SK-N-SH (cell line): ENCODE data around the gene SPTBN5. TPM values are rescaled to one million over a fixed set of nuclear protein-coding genes. Genes with fewer than 3 reads are reported as not detected.

Source experiments
- CTCF ChIA-PET: fragments of 300-600, 350-600 bp; formaldehyde crosslinking; extraction: SDS; loops from one replicate; lab custom pipeline; 2021; lab: Yijun Ruan, JAX
- POLR2A ChIA-PET: fragments of 350-600 bp; sonication (Branson Sonifier 250); formaldehyde crosslinking; extraction: SDS; loops from one replicate; lab custom pipeline; 2020; ENCODE audit warnings: antibody characterized with exemption, inconsistent platforms; lab: Yijun Ruan, JAX
- DNase-seq: peaks from one replicate; pipeline ENCODE4 v3.0.0; 2012
- H2AFZ ChIP-seq: fragments of 200-600 bp; sonication (generic); 2 replicates; pipeline ENCODE4 v1.8.1; 2016; ENCODE audit warnings: antibody characterized with exemption, mild to moderate bottlenecking, low read depth
- H3F3A ChIP-seq: fragments of 200-600 bp; sonication (generic); replicated peaks from 2 replicates; pipeline ENCODE3; 2016; ENCODE audit warnings: antibody characterized with exemption, mild to moderate bottlenecking; ENCODE audit not compliant: insufficient read depth
- H3K27ac ChIP-seq, 2 experiments: fragments of 200-500 bp in 1 of 2; fragments of 200-600 bp in 1 of 2; sonication (Bioruptor generic) in 1 of 2; sonication (generic), shearing (Covaris generic) in 1 of 2; 2 replicates each; pipeline versions ENCODE4 v1.5.1 to v1.6.1; 2014 to 2016; ENCODE audit warnings: low read depth in 2 of 2, inconsistent platforms in 1 of 2, low read length in 1 of 2, mild to moderate bottlenecking in 1 of 2, mixed read lengths in 1 of 2
- H3K27me3 ChIP-seq: fragments of 200-600 bp; sonication (generic), shearing (Covaris generic); 2 replicates; pipeline ENCODE4 v1.6.1; 2016; ENCODE audit warnings: mixed run types; ENCODE audit not compliant: insufficient read depth
- H3K36me3 ChIP-seq, 2 experiments: fragments of 200-500 bp in 1 of 2; fragments of 200-600 bp in 1 of 2; sonication (Bioruptor generic) in 1 of 2; sonication (generic) in 1 of 2; replicated peaks in 1 of 2; 2 replicates each; pipeline versions ENCODE3 to v1.5.1; 2014 to 2016; ENCODE audit warnings: low read length in 1 of 2, mild to moderate bottlenecking in 1 of 2; ENCODE audit not compliant: insufficient read depth in 2 of 2, control insufficient read depth in 1 of 2
- H3K4me1 ChIP-seq, 2 experiments: fragments of 200-500 bp in 1 of 2; fragments of 200-600 bp in 1 of 2; sonication (Bioruptor generic) in 1 of 2; sonication (generic), shearing (Covaris generic) in 1 of 2; 2 replicates each; pipeline versions ENCODE4 v1.5.1 to v1.6.1; 2014 to 2016; ENCODE audit warnings: low read depth in 1 of 2, low read length in 1 of 2, mixed run types in 1 of 2; ENCODE audit not compliant: insufficient read depth in 2 of 2, control insufficient read depth in 1 of 2
- H3K4me2 ChIP-seq: fragments of 200-600 bp; sonication (generic), shearing (Covaris generic); 2 replicates; pipeline ENCODE4 v1.6.1; 2017; ENCODE audit warnings: mixed run types
- H3K4me3 ChIP-seq, 2 experiments: fragments of 200-500 bp in 1 of 2; fragments of 200-600 bp in 1 of 2; sonication (Bioruptor generic) in 1 of 2; sonication (generic), shearing (Covaris generic) in 1 of 2; 2 replicates each; pipeline versions ENCODE4 v1.5.1 to v1.8.1; 2014 to 2016; ENCODE audit warnings: low read depth in 2 of 2, inconsistent platforms in 1 of 2, low read length in 1 of 2, mild to moderate bottlenecking in 1 of 2, mixed read lengths in 1 of 2, moderate library complexity in 1 of 2
- H3K79me2 ChIP-seq: fragments of 200-600 bp; sonication (generic); 2 replicates; pipeline ENCODE4 v1.8.1; 2017; ENCODE audit warnings: mild to moderate bottlenecking; ENCODE audit not compliant: insufficient read depth
- H3K9ac ChIP-seq: fragments of 200-600 bp; sonication (generic); 2 replicates; pipeline ENCODE4 v1.6.1; 2017; ENCODE audit warnings: mixed run types
- H3K9me2 ChIP-seq: fragments of 200-600 bp; sonication (generic); 2 replicates; pipeline ENCODE4 v1.6.1; 2017; ENCODE audit warnings: mixed run types
- H3K9me3 ChIP-seq: fragments of 200-600 bp; sonication (generic); 2 replicates; pipeline ENCODE4 v1.6.1; 2017; ENCODE audit warnings: mixed run types, mild to moderate bottlenecking, moderate library complexity
- H4K20me1 ChIP-seq: fragments of 200-600 bp; sonication (generic); 2 replicates; pipeline ENCODE4 v1.6.1; 2017; ENCODE audit warnings: mild to moderate bottlenecking, mixed run types; ENCODE audit not compliant: insufficient read depth
- CHD2 ChIP-seq: fragments of 150-350 bp; IDR thresholded peaks from 2 replicates; pipeline ENCODE4 v1.6.1; 2018; ENCODE audit warnings: low read length; ENCODE audit not compliant: partially characterized antibody
- ELF1 ChIP-seq: IDR thresholded peaks from 2 replicates; pipeline ENCODE4 v1.4.0; 2012
- FOSL2 ChIP-seq: IDR thresholded peaks from 2 replicates; pipeline ENCODE4 v1.4.0; 2012; ENCODE audit warnings: low read depth, mild to moderate bottlenecking, moderate library complexity, borderline replicate concordance
- FOXJ3 ChIP-seq: sonication (generic); formaldehyde crosslinking; IDR thresholded peaks from 2 replicates; pipeline ENCODE4 v1.5.1; 2020; ENCODE audit warnings: mild to moderate bottlenecking, missing genetic modification reagents
- FOXM1 ChIP-seq: IDR thresholded peaks from 2 replicates; pipeline ENCODE4 v1.4.0; 2012; ENCODE audit warnings: low read depth, mild to moderate bottlenecking
- NFIC ChIP-seq: IDR thresholded peaks from 2 replicates; pipeline ENCODE4 v1.4.0; 2012; ENCODE audit warnings: borderline replicate concordance
- NRF1 ChIP-seq: IDR thresholded peaks from 2 replicates; pipeline ENCODE4 v1.6.1; 2012; ENCODE audit warnings: low read depth, mild to moderate bottlenecking, low read length
- POLR2AphosphoS5 ChIP-seq: IDR thresholded peaks from 2 replicates; pipeline ENCODE4 v1.6.1; 2012; ENCODE audit warnings: low read depth, low read length
- RCOR1 ChIP-seq: fragments of 150-350 bp; IDR thresholded peaks from 2 replicates; pipeline ENCODE4 v1.6.1; 2017; ENCODE audit warnings: antibody characterized with exemption, low read length
- RXRA ChIP-seq: IDR thresholded peaks from 2 replicates; pipeline ENCODE4 v1.4.0; 2012; ENCODE audit warnings: low read depth, mild to moderate bottlenecking, borderline replicate concordance
- SIN3A ChIP-seq: IDR thresholded peaks from 2 replicates; pipeline ENCODE4 v1.6.1; 2012; ENCODE audit warnings: low read depth, mild to moderate bottlenecking, low read length, moderate library complexity, borderline replicate concordance
- SMC3 ChIP-seq: IDR thresholded peaks from 2 replicates; pipeline ENCODE4 v1.6.1; 2012; ENCODE audit warnings: low read depth, low read length, improper control_type of control experiment
- TAF1 ChIP-seq: IDR thresholded peaks from 2 replicates; pipeline ENCODE4 v1.6.1; 2012; ENCODE audit warnings: low read depth, mild to moderate bottlenecking, low read length, moderate library complexity, borderline replicate concordance
- TEAD4 ChIP-seq: IDR thresholded peaks from 2 replicates; pipeline ENCODE4 v1.4.0; 2012; ENCODE audit warnings: mild to moderate bottlenecking, borderline replicate concordance; ENCODE audit not compliant: insufficient read depth
- YY1 ChIP-seq: IDR thresholded peaks from 2 replicates; pipeline ENCODE4 v1.4.0; 2012; ENCODE audit warnings: low read depth, mild to moderate bottlenecking
- WGBS: methylation state at CpG from one replicate; pipeline ENCODE4 v1.1.6; 2017; ENCODE audit warnings: low lambda C conversion rate; 5-methylcytosine and 5-hydroxymethylcytosine counted together
- polyA plus RNA-seq, 3 experiments: library from polyadenylated mRNA; depleted of rRNA; stranded (reverse); fragments of >200 nt; gene quantifications; 2 replicates each; pipeline ENCODE4 v1.2.3, GENCODE V29; 2012
- TF ChIP-seq, protein P1 (sequence below): fragments of 200-600 bp; sonication (generic); IDR thresholded peaks from 2 replicates; pipeline ENCODE4 v1.6.1; 2017; ENCODE audit warnings: antibody characterized with exemption, mild to moderate bottlenecking, moderate library complexity
- TF ChIP-seq, protein P2 (sequence below): fragments of 150-350 bp; IDR thresholded peaks from 2 replicates; pipeline ENCODE4 v1.6.1; 2016; ENCODE audit warnings: mild to moderate bottlenecking, low read depth, low read length

Gene SPTBN5
- polyA plus RNA-seq, 1 of the 3 experiments (the other 2 are of a cell fraction): 0.23 TPM

DNA sequence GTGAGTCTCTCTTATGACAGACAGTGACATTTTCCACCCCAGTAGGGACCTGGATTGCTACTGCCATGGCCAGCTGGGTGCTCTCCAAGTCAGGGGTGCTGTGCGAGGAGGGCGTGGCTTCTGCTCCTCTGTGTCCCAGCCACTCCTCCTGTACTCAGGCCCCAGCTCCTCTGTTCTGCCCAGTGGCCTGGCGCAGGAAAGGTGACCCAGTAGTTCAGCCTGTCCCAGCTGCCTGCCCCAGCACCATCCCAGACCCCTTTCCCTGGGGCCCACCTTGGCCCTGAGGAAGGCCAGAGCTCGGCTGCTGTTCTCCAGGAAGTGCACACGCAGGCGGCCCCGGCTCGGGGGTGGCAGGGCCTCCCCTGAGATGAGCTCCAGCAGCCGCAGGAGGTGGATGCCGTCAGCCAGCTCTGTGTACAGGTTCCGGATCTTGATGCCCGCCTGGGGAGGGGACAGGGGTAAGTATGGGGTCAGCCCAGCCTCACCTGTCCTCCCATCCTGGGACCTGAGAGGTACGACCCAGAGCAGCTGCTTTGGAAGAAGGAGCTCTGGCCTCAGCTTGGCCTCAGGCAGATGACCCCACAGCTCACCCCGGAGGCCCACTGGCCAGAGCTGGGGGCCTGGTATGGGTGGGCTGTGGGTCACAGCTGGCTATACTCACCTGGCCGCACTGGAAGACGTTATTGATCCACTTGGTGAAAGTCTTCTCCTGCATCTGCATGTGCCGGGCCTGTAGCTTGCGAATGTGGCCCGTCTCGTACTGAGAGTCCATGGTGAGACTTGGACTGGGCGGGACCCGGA, 1.0 kb downstream of the SPTBN5 start:
- WGBS: 98% methylated on average over 9 of the region's 22 CpGs
- DNase-seq: peak; percentile 42
- no peak for TF ChIP-seq POLR2AphosphoS5
- TF ChIP-seq YY1: no peak
- no peak for TF ChIP-seq CHD2
- TF ChIP-seq, protein P1, sequence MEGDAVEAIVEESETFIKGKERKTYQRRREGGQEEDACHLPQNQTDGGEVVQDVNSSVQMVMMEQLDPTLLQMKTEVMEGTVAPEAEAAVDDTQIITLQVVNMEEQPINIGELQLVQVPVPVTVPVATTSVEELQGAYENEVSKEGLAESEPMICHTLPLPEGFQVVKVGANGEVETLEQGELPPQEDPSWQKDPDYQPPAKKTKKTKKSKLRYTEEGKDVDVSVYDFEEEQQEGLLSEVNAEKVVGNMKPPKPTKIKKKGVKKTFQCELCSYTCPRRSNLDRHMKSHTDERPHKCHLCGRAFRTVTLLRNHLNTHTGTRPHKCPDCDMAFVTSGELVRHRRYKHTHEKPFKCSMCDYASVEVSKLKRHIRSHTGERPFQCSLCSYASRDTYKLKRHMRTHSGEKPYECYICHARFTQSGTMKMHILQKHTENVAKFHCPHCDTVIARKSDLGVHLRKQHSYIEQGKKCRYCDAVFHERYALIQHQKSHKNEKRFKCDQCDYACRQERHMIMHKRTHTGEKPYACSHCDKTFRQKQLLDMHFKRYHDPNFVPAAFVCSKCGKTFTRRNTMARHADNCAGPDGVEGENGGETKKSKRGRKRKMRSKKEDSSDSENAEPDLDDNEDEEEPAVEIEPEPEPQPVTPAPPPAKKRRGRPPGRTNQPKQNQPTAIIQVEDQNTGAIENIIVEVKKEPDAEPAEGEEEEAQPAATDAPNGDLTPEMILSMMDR: no peak
- TF ChIP-seq RXRA: no peak
- TF ChIP-seq SMC3: no peak
- TF ChIP-seq FOXJ3 (CRISPR knock-in tag): no peak
- TF ChIP-seq NFIC: no peak
- no peak for TF ChIP-seq NRF1
- TF ChIP-seq SIN3A: no peak
- no peak for TF ChIP-seq FOSL2
- no peak for TF ChIP-seq ELF1
- TF ChIP-seq FOXM1: no peak
- no peak for TF ChIP-seq RCOR1
- TF ChIP-seq, protein P2, sequence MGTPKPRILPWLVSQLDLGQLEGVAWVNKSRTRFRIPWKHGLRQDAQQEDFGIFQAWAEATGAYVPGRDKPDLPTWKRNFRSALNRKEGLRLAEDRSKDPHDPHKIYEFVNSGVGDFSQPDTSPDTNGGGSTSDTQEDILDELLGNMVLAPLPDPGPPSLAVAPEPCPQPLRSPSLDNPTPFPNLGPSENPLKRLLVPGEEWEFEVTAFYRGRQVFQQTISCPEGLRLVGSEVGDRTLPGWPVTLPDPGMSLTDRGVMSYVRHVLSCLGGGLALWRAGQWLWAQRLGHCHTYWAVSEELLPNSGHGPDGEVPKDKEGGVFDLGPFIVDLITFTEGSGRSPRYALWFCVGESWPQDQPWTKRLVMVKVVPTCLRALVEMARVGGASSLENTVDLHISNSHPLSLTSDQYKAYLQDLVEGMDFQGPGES: no peak
- no peak for TF ChIP-seq TAF1
- TF ChIP-seq TEAD4: no peak
- Histone ChIP-seq H3K4me3 (no peak overlapping the region), H3K36me3 (peaks cover 0 to 4% of the 10 kb centered on the region in 2 experiments), H3K27me3 (no peaks in the 10 kb centered on the region), H3K4me2 (no peak overlapping the region), H3K4me1 (peaks cover 12 to 42% of the 10 kb centered on the region in 2 experiments; a peak in 3 of 4 replicates), H3K9me3 (no peaks in the 10 kb centered on the region), H4K20me1 (no peaks in the 10 kb centered on the region), H3K27ac (peak overlapping the region in 1 of 2 experiments; percentile 97; a peak in 1 of 4 replicates), H3K79me2 (no peaks in the 10 kb centered on the region), H2AFZ (no peak overlapping the region), H3F3A (peaks cover 16% of the 10 kb centered on the region), H3K9ac (no peak overlapping the region), H3K9me2 (no peaks in the 10 kb centered on the region)
- POLR2A ChIA-PET: no interaction called here
- CTCF ChIA-PET: interaction anchor here (1.1 to 6.1 kb wide), 5 partner anchors 9 to 119 kb away, joined by 3 to 52 read pairs (median 6); partner anchors contain the start of genes JMJD7 and MAPKBP1
